Stimulated activated CD8-positive, alpha-beta memory T cell treated with anti-CD3 and anti-CD28 coated beads, Interleukin-12 subunit alpha, Interleukin-12 subunit beta, amount 100 ng/mL, for 4 hours (primary cell): ENCODE measurements around the gene TEX10.

Source experiments
- DNase-seq: peaks from one replicate; pipeline ENCODE4 v3.0.0-alpha.2; 2020; ENCODE audit warnings: low read depth

The TEX10 gene

DNA sequence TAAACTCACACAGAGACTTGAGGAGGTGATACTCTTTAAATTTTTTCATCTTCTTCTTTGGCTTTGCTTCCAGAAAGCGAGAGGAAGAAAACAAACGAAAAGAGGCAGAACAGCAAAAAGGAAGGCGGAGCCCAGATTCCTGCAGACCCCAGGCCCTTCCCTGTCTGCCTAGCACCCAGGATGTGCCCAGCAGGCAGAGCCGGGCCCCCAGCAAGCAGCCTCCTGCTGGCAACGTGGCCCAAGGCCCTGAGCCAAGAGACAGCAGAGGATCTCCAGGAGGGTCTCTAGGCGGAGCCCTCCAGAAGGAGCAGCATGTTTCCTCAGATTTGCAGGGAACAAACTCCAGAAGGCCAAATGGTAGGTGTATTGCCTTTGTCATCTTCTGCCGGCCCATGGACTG lies 68.5 kb downstream of the TEX10 start:
- no peak for DNase-seq

DNA sequence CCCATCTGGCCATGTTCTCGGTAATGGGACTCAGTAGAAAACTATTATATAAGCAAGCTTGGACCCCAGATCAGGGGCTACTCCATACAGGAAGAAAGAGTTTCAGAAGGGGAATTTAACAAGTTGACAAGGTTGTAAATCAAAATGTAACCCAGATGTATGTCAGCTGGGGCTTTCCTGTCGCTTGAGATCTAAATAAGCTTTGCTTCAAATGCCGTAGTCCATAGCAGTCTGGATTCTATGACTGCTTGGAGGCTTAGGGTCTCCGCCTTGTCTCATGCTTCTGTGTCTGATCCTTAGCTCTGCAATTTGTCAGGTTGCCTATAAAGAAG lies 70.4 kb downstream of the TEX10 start:
- DNase-seq: no peak

GRCh38 chr9:100281676-100282387 lies 70.9 kb downstream of the TEX10 start:
- DNase-seq: no peak

GRCh38 chr9:100281066-100281465 lies 71.7 kb downstream of the TEX10 start:
- DNase-seq: no peak

DNA sequence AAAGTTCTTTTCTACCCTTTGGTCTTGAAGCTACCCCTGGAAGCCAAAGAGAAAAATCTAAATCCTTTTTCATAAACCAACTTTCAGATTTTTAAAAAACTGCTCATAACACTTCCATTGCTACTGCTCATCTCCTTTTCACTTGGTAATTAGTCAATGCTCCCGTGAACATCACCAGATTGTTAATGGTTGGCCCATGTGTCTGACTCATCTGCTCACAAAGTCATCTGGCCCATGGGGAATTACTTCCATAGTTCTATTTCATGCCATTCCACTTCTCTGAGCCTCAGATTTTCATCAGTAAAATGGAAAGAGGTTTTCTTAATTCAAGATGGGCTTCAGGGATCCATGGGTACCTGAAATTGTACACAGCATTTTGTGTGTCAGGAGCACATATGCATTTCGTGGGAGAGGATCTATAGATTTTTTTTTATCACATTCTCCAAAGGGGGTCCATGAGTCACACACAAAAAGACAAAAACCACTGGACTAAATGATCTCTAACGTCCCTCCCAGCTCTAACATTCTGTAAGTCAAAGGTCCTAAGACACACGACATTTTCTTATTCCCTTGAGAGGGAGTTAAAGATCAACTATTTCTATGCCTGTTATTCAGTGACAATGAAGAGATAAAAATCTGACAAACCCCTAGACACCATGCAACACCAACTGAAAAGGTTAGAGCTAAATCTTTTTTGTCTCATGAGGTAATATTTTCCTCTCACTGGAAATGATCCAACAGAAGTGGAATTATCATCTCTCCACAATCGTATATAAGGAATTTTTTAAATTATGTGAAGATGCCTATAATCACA lies 75.4 kb downstream of the TEX10 start:
- no peak for DNase-seq

DNA sequence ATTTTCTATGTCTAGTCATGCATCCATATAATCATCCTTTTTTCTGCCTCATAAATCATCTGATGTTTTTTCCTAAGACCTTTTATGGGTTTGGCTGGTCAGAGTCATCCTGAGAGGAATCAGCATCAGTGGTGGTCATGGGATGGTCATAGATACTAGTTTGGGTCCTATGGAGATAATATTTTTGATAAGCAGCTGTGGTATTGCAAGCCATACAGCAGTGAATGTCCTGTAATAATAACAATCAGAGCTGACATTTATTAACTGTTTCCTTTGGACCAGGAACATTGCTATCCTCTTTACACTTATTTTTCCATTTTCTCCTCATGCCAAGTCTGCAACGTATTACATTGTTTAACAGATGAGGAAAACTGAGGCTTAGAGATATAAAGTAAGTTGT lies 83.1 kb downstream of the TEX10 start:
- DNase-seq: no peak

GRCh38 chr9:100268271-100268670 lies 84.5 kb downstream of the TEX10 start:
- DNase-seq: no peak

DNA sequence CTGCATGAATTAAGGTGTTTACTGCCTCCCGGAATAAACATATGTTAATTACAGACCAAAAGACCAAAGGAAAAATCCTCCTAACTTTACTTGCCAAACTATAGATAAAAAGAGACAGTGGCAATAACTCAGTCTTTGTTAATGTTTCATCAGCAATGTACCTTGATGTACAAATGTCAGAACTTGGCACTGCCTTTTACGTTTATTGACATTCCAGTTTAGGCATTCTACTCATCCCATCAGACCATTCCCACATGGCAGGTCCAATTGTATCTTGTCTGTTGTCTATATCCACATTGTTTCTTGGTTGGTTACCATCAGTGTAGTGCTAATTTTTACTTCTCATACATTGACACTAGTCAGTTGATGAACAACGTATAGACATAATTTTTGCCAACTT lies 85.5 kb downstream of the TEX10 start:
- DNase-seq: no peak
